Fibroblast of villous mesenchyme (primary cell): ENCODE data around the gene ANKS6. TPM values are rescaled to one million over a fixed set of nuclear protein-coding genes. Genes with fewer than 3 reads are reported as not detected.

Source experiments
- DNase-seq: peaks from one replicate; pipeline ENCODE4 v3.0.0-alpha.2; 2010; ENCODE audit warnings: low read depth
- H3K4me3 ChIP-seq: 2 replicates; pipeline ENCODE4 v1.5.1; 2011; ENCODE audit warnings: low read depth, mild to moderate bottlenecking, low read length
- CTCF ChIP-seq: IDR thresholded peaks from 2 replicates; pipeline ENCODE4 v1.5.1; 2012; ENCODE audit warnings: low read depth, mild to moderate bottlenecking, low read length; ENCODE audit not compliant: insufficient read depth
- total RNA-seq: library from RNA; depleted of rRNA; stranded (reverse); fragments of >200 nt; gene quantifications from 2 replicates; pipeline ENCODE4 v1.2.3, GENCODE V29; 2012

Gene ANKS6
- total RNA-seq, 1 donor: 6.9 TPM

GRCh38 chr9:98829766-98830165 lies 33.4 kb upstream of the ANKS6 start:
- no peak for DNase-seq
- TF ChIP-seq CTCF: no peak
- no peak overlapping the region for H3K4me3 ChIP-seq

- TF ChIP-seq CTCF: no peak
- H3K4me3 ChIP-seq: no peak overlapping the region
- no peak for DNase-seq
Observed at GRCh38 chr9:98826716-98827115, 30.4 kb upstream of the ANKS6 start.

- TF ChIP-seq CTCF: no peak
- no peak for DNase-seq
- no peak overlapping the region for H3K4me3 ChIP-seq
Observed at GRCh38 chr9:98825414-98825813, 29.1 kb upstream of the ANKS6 start.

- no peak for DNase-seq
Observed at GRCh38 chr9:98823666-98824334, 27.4 kb upstream of the ANKS6 start.

GRCh38 chr9:98822661-98823060 lies 26.3 kb upstream of the ANKS6 start:
- TF ChIP-seq CTCF: no peak

More at GRCh38 chr9:98823666-98824334, 27.4 kb upstream of the ANKS6 start:
- no peak overlapping the region for H3K4me3 ChIP-seq
- no peak for TF ChIP-seq CTCF

GRCh38 chr9:98821831-98822230 lies 25.5 kb upstream of the ANKS6 start:
- TF ChIP-seq CTCF: no peak
- no peak for DNase-seq
- H3K4me3 ChIP-seq: no peak overlapping the region

More at GRCh38 chr9:98822661-98823060, 26.3 kb upstream of the ANKS6 start:
- H3K4me3 ChIP-seq: no peak overlapping the region
- DNase-seq: no peak

- no peak overlapping the region for H3K4me3 ChIP-seq
- TF ChIP-seq CTCF: no peak
- no peak for DNase-seq
Observed at GRCh38 chr9:98819231-98819630, 22.9 kb upstream of the ANKS6 start.
